A673 (cell line): ENCODE results near the gene DDX19B. TPM values are rescaled to one million over a fixed set of nuclear protein-coding genes. Genes with fewer than 3 reads are reported as not detected.
A peak's percentile ranks its signal among the peaks of the same experiment; 100 is the strongest.

Experiments
- BruUV-seq: library from RNA; stranded (reverse); fragments of 400-500 nt; replicated peaks from 2 replicates; lab custom pipeline; 2021; lab: Mats Ljungman, UMichigan
- CTCF ChIA-PET: fragments of 300-600 bp; sonication (Branson Sonifier 250); formaldehyde crosslinking; loops from one replicate; lab custom pipeline; 2022; ENCODE audit warnings: antibody characterized with exemption; lab: Charles Lee
- POLR2A ChIA-PET: fragments of 300-600 bp; sonication (Branson Sonifier 250); formaldehyde crosslinking; loops from one replicate; lab custom pipeline; 2022; ENCODE audit warnings: antibody characterized with exemption; ENCODE audit not compliant: low non-redundant PET; lab: Charles Lee
- DNase-seq: peaks from one replicate; pipeline ENCODE4 v3.0.0-alpha.2; 2015; ENCODE audit warnings: low spot score
- H3K27ac ChIP-seq: fragments of 200-600 bp; sonication (generic); 2 replicates; pipeline ENCODE4 v1.5.1; 2016; ENCODE audit warnings: mixed run types, low read depth, mild to moderate bottlenecking, mixed read lengths, antibody characterized with exemption, low read length; ENCODE audit not compliant: poor library complexity, severe bottlenecking
- H3K27me3 ChIP-seq: fragments of 200-600 bp; sonication (generic); replicated peaks from 2 replicates; pipeline ENCODE4 v1.6.1; 2017; ENCODE audit warnings: mixed run types, low read depth, mild to moderate bottlenecking, mixed read lengths, antibody characterized with exemption, low read length; ENCODE audit not compliant: insufficient read depth, poor library complexity
- H3K36me3 ChIP-seq: fragments of 200-600 bp; sonication (generic); 2 replicates; pipeline ENCODE4 v1.6.1; 2016; ENCODE audit warnings: mixed run types, mild to moderate bottlenecking, mixed read lengths, antibody characterized with exemption, low read length; ENCODE audit not compliant: insufficient read depth, poor library complexity, severe bottlenecking
- H3K4me1 ChIP-seq: fragments of 200-600 bp; sonication (generic); 2 replicates; pipeline ENCODE4 v1.6.1; 2017; ENCODE audit warnings: mixed run types, mild to moderate bottlenecking, mixed read lengths, antibody characterized with exemption, low read length; ENCODE audit not compliant: insufficient read depth, poor library complexity, severe bottlenecking
- H3K4me3 ChIP-seq: fragments of 200-600 bp; sonication (generic); 2 replicates; pipeline ENCODE4 v1.5.1; 2016; ENCODE audit warnings: low read depth, mixed run types, mild to moderate bottlenecking, mixed read lengths, low read length; ENCODE audit not compliant: poor library complexity, severe bottlenecking
- H3K9me3 ChIP-seq: fragments of 200-600 bp; sonication (generic); 2 replicates; pipeline ENCODE4 v1.6.1; 2016; ENCODE audit warnings: mixed run types, low read depth, mild to moderate bottlenecking, mixed read lengths, antibody characterized with exemption, low read length; ENCODE audit not compliant: poor library complexity, severe bottlenecking
- CTCF ChIP-seq: fragments of 300-800, 200-600 bp; sonication (generic); conservative IDR thresholded peaks from 2 replicates; pipeline ENCODE4 v1.5.1; 2017; ENCODE audit warnings: low read depth, mild to moderate bottlenecking, antibody characterized with exemption, low read length, moderate library complexity, mixed read lengths
- EZH2 ChIP-seq: fragments of 200-600 bp; sonication (generic); IDR thresholded peaks from 2 replicates; pipeline ENCODE4 v1.6.1; 2017; ENCODE audit warnings: borderline replicate concordance, low read depth, mild to moderate bottlenecking, mixed read lengths, antibody characterized with exemption, low read length; ENCODE audit not compliant: poor library complexity, severe bottlenecking
- intact Hi-C: fragments of 100-400 bp; cut with micrococcal nuclease; formaldehyde crosslinking; loops from one replicate; pipeline ENCODE4 v1.10.0; 2022; ENCODE audit not compliant: unreplicated experiment
- total RNA-seq: library from RNA; stranded (reverse); gene quantifications from 2 replicates; pipeline ENCODE4 v1.2.3, GENCODE V29; 2021

DDX19B gene
- total RNA-seq, 1 experiment from 2014 or later = 37.6 TPM

- TF ChIP-seq CTCF (no peak), EZH2 (no peak)
- ChIA-PET CTCF (no interaction called here), POLR2A (no interaction called here)
- no peaks in the 10 kb centered on the region for H3K36me3 ChIP-seq
- H3K4me1 ChIP-seq = peaks cover 5% of the 10 kb centered on the region
- BruUV-seq = no TSS peak
- no peaks in the 10 kb centered on the region for H3K9me3 ChIP-seq
- intact Hi-C loops = no loop called here
- H3K27me3 ChIP-seq = no peaks in the 10 kb centered on the region
- H3K27ac ChIP-seq = no peak overlapping the region
- no peak overlapping the region for H3K4me3 ChIP-seq
- no peak for DNase-seq
Measured at GRCh38 chr16:70341600-70341999, 42.6 kb downstream of the DDX19B start.

GRCh38 chr16:70342016-70342415, 43.0 kb downstream of the DDX19B start:
- ChIA-PET CTCF (interaction anchor here (0.8 kb wide), 1 partner anchor 90 kb away, joined by 3 read pairs; the partner anchor contains the start of gene EXOSC6), POLR2A (no interaction called here)
- no peak for DNase-seq
- intact Hi-C loops = no loop called here
- no peak overlapping the region for H3K4me3 ChIP-seq
- no peaks in the 10 kb centered on the region for H3K27me3 ChIP-seq
- peaks cover 5% of the 10 kb centered on the region for H3K4me1 ChIP-seq
- H3K9me3 ChIP-seq = no peaks in the 10 kb centered on the region
- no peak for TF ChIP-seq CTCF
- TF ChIP-seq EZH2 = no peak
- no peak overlapping the region for H3K27ac ChIP-seq
- no peaks in the 10 kb centered on the region for H3K36me3 ChIP-seq
- BruUV-seq = no TSS peak

- no TSS peak for BruUV-seq
- no peak for DNase-seq
- Histone ChIP-seq H3K27me3 (no peaks in the 10 kb centered on the region), H3K36me3 (peaks cover 8% of the 10 kb centered on the region), H3K4me3 (peak overlapping the region; percentile 75), H3K4me1 (peaks cover 13% of the 10 kb centered on the region), H3K27ac (peak overlapping the region; percentile 89), H3K9me3 (no peaks in the 10 kb centered on the region)
- ChIA-PET POLR2A (no interaction called here), CTCF (no interaction called here)
- intact Hi-C loops = no loop called here
- no peak for TF ChIP-seq CTCF
- no peak for TF ChIP-seq EZH2
Measured at GRCh38 chr16:70345840-70346239, 46.9 kb downstream of the DDX19B start.
